ENCODE measurements around the gene HIBCH. TPM values are rescaled to one million over a fixed set of nuclear protein-coding genes. Genes with fewer than 3 reads are reported as not detected.

HIBCH gene
- total and polyA plus RNA-seq, 2 donors from 2014 or later = 35.7 to 115 TPM

DNA sequence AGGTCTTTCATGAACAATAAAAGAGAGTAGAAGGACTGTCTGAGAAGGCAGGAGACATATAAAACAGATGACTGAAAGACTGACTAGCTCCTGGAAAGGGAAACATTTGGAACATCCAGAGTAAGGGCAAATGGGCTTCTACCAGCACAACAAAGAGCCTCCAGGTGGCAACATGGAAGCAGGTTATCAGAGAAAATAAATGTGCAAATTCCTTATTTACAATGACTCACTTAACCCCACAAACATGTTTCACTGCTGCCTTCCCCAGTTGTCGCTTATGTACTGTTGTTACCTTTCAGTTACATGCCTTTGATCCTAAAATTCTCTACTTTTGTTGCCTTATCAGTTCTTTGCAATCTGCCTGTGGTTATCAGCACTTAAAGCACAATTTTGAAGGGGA, 117.0 kb downstream of the HIBCH start:
- Histone ChIP-seq H3K4me3 (ENCODE audit: low read length in 3 of 3) (no peak overlapping the region), H3K36me3 (ENCODE audit: control insufficient read depth in 2 of 3, insufficient read depth in 3 of 3, low read length in 3 of 3) (peaks cover 0 to 9% (median 0%) of the 10 kb centered on the region in 3 donors), H3K4me1 (ENCODE audit: control insufficient read depth in 2 of 3, insufficient read depth in 2 of 3, low read depth in 1 of 3, low read length in 3 of 3) (no peaks in the 10 kb centered on the region), H3K9me3 (ENCODE audit: control insufficient read depth in 2 of 3, insufficient read depth in 1 of 3, low read length in 3 of 3) (no peaks in the 10 kb centered on the region), H3K27me3 (ENCODE audit: control insufficient read depth, insufficient read depth, low read length) (no peaks in the 10 kb centered on the region), H3K27ac (ENCODE audit: low read depth in 2 of 2, low read length in 2 of 2) (no peak overlapping the region), H3K9ac (ENCODE audit: low read length in 3 of 3) (no peak overlapping the region)
- TF ChIP-seq, protein P1, sequence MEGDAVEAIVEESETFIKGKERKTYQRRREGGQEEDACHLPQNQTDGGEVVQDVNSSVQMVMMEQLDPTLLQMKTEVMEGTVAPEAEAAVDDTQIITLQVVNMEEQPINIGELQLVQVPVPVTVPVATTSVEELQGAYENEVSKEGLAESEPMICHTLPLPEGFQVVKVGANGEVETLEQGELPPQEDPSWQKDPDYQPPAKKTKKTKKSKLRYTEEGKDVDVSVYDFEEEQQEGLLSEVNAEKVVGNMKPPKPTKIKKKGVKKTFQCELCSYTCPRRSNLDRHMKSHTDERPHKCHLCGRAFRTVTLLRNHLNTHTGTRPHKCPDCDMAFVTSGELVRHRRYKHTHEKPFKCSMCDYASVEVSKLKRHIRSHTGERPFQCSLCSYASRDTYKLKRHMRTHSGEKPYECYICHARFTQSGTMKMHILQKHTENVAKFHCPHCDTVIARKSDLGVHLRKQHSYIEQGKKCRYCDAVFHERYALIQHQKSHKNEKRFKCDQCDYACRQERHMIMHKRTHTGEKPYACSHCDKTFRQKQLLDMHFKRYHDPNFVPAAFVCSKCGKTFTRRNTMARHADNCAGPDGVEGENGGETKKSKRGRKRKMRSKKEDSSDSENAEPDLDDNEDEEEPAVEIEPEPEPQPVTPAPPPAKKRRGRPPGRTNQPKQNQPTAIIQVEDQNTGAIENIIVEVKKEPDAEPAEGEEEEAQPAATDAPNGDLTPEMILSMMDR (IDR thresholded peaks at IDR 0.05; ENCODE audit: borderline replicate concordance, extremely low read depth, insufficient read depth) = no peak
- FAIRE-seq (no peak), DNase-seq (no peak)
- intact Hi-C loops (cut with DNase I) = no loop called here

DNA sequence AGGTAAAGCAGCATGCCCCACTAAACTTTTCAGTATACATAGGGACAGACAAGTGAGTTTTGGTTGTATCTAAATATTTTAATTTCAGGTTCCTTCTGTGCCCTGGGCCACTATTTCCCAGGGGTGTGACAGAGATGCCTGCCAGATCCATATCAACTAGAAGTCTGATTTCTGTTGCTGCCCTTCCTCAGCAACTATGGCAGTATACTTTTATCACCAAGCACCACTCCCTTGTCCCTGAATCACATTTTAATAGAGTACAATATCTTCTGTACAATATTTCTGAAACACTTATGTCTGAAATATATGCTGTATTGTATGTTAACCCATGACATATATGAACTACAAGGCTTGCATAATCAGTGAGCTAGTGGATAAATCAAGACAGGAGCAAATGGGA, 117.6 kb downstream of the HIBCH start:
- DNase-seq = no peak
- intact Hi-C loops (cut with DNase I) = no loop called here
- Histone ChIP-seq H3K4me1 (ENCODE audit: control insufficient read depth in 2 of 3, insufficient read depth in 2 of 3, low read depth in 1 of 3, low read length in 3 of 3) (no peaks in the 10 kb centered on the region), H3K4me3 (ENCODE audit: low read length in 3 of 3) (no peak overlapping the region), H3K27me3 (ENCODE audit: control insufficient read depth, insufficient read depth, low read length) (no peaks in the 10 kb centered on the region), H3K9ac (ENCODE audit: low read length in 3 of 3) (no peak overlapping the region), H3K9me3 (ENCODE audit: control insufficient read depth in 2 of 3, insufficient read depth in 1 of 3, low read length in 3 of 3) (no peaks in the 10 kb centered on the region), H3K36me3 (ENCODE audit: control insufficient read depth in 2 of 3, insufficient read depth in 3 of 3, low read length in 3 of 3) (peaks cover 0 to 9% (median 0%) of the 10 kb centered on the region in 3 donors), H3K27ac (ENCODE audit: low read depth in 2 of 2, low read length in 2 of 2) (no peak overlapping the region)
- FAIRE-seq = no peak
- TF ChIP-seq, protein P1 (IDR thresholded peaks at IDR 0.05; ENCODE audit: borderline replicate concordance, extremely low read depth, insufficient read depth) = no peak

DNA sequence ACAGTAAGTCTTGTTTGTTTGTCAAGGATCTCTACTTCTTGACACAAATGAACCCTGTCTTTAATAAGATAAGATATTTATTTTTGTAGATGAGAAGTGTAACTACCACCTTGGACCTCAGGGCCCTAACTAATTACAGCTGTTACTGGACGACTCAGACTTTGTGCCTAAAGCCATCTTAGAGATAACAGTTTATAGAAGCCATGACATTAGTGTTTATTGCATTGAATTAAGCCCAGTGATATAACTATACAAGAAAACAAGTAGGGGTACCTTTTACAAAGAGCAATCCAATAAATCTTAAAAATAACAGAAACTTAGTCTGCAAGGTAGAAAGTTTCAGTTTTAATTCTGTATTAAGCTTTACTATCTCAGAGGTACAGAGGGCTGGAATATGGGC, 119.0 kb downstream of the HIBCH start:
- FAIRE-seq = no peak
- H3K9ac ChIP-seq (ENCODE audit: low read length in 3 of 3) = no peak overlapping the region
- H3K4me1 ChIP-seq (ENCODE audit: control insufficient read depth in 2 of 3, insufficient read depth in 2 of 3, low read depth in 1 of 3, low read length in 3 of 3) = no peaks in the 10 kb centered on the region
- H3K27me3 ChIP-seq (ENCODE audit: control insufficient read depth, insufficient read depth, low read length) = no peaks in the 10 kb centered on the region
- no peaks in the 10 kb centered on the region for H3K9me3 ChIP-seq (ENCODE audit: control insufficient read depth in 2 of 3, insufficient read depth in 1 of 3, low read length in 3 of 3)
- intact Hi-C loops (cut with DNase I) = no loop called here
- peaks cover 0 to 9% (median 0%) of the 10 kb centered on the region in 3 donors for H3K36me3 ChIP-seq (ENCODE audit: control insufficient read depth in 2 of 3, insufficient read depth in 3 of 3, low read length in 3 of 3)
- H3K27ac ChIP-seq (ENCODE audit: low read depth in 2 of 2, low read length in 2 of 2) = no peak overlapping the region
- TF ChIP-seq, protein P1 (IDR thresholded peaks at IDR 0.05; ENCODE audit: borderline replicate concordance, extremely low read depth, insufficient read depth) = no peak
- no peak overlapping the region for H3K4me3 ChIP-seq (ENCODE audit: low read length in 3 of 3)
- no peak for DNase-seq

DNA sequence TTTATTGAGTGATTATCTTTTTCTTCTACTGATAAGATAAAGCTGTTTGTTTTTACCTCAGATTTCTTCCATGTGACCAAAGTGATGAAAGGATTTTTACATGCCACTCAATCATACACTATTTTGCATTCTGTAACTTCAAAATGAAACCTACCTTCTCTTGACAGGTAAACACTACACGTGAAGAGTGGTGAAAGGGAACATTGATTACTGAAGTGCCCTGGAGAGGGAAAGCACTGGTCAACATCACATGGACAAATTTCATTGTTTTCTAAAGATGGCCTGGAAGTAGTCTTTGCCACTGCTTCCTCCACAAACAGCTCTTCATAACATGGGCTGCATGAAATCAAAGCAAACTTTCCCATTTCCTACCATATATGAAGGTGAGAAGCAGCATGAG, 120.1 kb downstream of the HIBCH start:
- TF ChIP-seq, protein P1 (IDR thresholded peaks at IDR 0.05; ENCODE audit: borderline replicate concordance, extremely low read depth, insufficient read depth) = no peak
- Histone ChIP-seq H3K27ac (ENCODE audit: low read depth in 2 of 2, low read length in 2 of 2) (no peak overlapping the region), H3K9me3 (ENCODE audit: control insufficient read depth in 2 of 3, insufficient read depth in 1 of 3, low read length in 3 of 3) (no peaks in the 10 kb centered on the region), H3K9ac (ENCODE audit: low read length in 3 of 3) (no peak overlapping the region), H3K4me3 (ENCODE audit: low read length in 3 of 3) (no peak overlapping the region), H3K36me3 (ENCODE audit: control insufficient read depth in 2 of 3, insufficient read depth in 3 of 3, low read length in 3 of 3) (peaks cover 0 to 9% (median 0%) of the 10 kb centered on the region in 3 donors), H3K4me1 (ENCODE audit: control insufficient read depth in 2 of 3, insufficient read depth in 2 of 3, low read depth in 1 of 3, low read length in 3 of 3) (no peaks in the 10 kb centered on the region), H3K27me3 (ENCODE audit: control insufficient read depth, insufficient read depth, low read length) (no peaks in the 10 kb centered on the region)
- no peak for DNase-seq
- intact Hi-C loops (cut with DNase I) = no loop called here
- no peak for FAIRE-seq

Measured in kidney (tissue), 14 donors.